Activated CD4-positive, alpha-beta T cell treated with anti-CD3 and anti-CD28 coated beads, Interleukin-2, amount 50 U/mL, for 48 hours (primary cell): ENCODE data around the gene BCAN.
A peak's percentile ranks its signal among the peaks of the same experiment; 100 is the strongest.

Experiments used
- DNase-seq, 2 experiments: peaks; one replicate each; pipeline ENCODE4 v3.0.0-alpha.2; 2020

BCAN gene

DNA sequence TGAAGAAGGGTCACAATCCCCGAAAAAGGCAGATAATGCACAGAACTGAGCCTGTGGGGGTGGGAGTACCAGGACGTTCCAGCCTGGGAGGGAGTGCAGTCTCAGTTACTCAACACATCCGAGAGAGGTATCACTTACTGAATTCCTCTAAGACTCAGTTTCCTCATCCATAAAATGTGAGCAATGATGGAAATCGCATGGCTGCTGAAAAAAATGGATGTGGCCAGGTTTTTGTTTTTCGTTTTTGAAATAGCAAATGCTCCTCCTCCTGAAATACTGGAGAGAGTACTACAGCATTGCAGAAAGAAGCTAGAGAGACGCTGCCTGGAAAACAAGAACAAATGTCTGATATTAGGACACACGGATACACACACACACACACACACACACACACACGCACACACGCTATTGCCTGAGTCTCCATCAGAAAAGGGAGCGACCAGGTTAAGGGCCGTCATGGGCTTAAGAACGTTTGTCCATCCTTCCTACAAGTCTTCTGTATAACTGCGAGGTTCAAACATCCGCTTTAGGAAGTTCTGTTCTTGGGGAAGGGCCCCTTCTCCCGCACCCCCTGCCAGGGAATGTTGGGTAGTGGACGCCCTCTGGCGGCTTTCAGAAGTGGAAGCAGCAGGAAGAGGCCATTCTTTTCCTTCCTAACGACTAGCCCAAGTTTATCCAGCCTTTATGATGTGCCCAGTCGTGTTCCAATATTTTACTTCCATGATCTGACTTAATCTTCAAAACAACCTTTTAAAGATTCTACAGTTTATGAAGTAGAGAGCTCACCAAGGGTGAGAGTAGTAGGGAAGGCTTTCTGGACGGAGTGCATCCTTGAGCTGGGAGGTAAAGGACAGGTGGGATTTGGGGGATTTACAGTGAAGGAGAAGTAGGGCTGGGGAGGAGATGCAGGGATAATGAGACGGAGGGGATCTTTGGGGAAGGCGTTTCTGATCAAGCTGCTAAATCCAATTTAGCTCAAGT is 36.0 kb downstream of the BCAN start:
- peak; percentile 30 to 39 for DNase-seq

DNA sequence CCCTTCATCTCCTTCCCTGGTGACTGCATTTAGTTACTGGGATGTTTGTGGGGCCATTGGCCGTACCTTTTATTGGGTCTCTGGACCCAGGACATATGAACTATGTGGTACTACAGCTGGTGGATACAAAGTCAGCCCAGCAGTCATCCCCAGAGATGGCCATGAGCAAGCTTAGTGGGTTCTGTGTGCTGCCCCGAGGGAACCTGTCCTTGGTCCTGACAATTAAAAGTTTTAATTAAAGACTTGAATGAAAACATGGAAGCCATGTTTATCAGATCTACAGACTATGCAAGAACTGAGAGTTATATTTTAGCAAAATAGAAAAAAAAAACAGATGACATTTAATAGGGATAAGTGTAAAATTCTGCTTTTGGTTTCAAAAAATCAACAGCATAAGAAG is 38.1 kb downstream of the BCAN start:
- DNase-seq: no peak

DNA sequence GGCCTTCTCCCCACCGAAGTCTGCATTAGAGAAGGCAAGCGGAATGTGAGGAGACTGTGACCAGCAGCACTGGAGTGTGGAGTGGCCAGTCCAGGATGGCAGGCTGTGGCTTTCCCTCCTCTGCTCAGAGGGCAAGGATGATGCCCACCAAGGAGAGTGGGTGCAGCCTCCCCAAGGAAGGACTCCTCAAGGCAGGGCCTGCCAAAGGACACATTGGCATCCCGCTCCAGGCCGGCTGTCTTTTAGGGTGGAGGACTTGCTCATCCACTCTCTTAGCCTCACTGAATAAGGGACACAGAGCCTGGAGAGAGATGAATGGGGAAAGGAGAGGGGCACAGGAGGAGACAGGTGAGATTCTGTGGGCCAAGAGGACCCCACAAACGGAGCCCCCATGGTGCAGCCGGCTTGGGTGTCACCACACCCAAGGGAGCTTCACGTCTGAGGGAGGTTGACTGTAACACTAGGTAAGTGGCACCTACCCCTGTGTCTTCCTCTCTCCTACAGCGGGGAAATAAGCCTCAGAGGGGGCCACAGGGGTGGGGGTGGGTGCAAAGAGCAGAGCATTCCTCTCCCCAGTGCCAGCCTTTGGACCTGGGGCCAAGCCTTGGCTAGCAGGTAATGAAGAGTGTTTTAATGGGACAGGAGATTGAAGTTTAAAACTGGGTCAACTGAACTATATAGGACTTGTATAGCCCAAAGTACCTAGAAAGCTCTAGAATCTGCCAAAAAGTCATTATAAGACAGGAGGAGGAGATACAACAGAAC is 39.5 kb downstream of the BCAN start:
- DNase-seq: no peak

DNA sequence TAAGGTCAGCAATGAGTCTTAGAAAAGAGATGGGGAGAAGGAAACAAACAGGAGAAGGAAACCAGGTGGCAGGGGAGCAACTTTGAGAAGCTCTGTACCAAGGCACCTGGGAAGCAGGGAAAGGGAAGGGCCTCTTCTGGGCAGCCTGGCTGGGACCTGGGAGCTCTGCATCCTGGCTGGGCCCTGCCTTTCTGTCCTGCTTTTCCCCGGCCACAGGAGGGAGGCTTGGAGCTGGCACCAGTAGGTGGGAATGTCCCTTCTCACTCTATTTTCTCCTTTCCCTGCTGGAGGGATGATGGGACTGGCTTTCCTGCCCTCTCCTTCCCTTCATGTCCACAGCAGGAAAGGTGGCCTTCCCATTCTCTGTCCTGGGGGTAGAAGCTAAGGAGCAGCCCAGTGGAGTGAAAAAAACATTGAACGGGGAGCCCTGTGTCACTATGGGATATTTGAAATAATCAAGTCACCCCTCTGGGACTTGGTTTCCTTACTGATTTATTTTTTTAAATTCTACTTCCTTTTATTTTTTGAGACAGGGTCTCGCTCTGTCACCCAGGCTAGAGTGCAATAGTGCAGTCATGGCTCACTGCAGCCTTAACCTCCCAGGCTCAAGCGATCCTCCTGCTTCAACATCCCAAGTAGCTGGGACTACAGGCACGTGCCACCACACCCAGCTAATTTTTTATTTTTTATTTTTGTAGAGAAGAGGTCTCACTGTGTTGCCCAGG is 40.4 kb downstream of the BCAN start:
- no peak for DNase-seq

DNA sequence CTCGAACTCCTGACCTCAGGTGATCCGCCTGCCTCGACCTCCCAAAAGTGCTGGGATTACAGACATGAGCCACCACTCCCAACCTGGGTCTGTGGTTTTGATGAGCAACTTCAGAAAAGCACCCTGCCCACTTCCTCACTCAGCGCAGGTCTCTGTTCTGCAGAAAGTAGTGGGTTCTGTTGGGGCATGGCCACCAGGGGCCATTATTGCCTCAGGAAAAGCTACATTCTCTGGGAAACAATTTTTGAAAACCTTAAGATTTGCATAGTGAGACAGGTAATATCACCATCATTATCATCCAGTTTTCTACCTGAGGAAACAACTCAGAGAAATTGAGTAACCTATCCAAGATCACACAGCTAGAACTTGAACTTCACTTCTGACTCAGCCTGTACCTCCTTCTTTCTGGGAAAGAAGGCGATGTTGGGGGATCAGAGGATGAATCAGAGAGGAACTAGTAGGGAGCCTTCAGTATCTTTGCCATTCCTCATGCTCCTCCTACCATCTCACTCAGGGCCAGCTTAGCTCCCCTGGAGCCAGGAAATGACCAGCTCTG is 42.4 kb downstream of the BCAN start:
- DNase-seq: peak; percentile 41 to 57

DNA sequence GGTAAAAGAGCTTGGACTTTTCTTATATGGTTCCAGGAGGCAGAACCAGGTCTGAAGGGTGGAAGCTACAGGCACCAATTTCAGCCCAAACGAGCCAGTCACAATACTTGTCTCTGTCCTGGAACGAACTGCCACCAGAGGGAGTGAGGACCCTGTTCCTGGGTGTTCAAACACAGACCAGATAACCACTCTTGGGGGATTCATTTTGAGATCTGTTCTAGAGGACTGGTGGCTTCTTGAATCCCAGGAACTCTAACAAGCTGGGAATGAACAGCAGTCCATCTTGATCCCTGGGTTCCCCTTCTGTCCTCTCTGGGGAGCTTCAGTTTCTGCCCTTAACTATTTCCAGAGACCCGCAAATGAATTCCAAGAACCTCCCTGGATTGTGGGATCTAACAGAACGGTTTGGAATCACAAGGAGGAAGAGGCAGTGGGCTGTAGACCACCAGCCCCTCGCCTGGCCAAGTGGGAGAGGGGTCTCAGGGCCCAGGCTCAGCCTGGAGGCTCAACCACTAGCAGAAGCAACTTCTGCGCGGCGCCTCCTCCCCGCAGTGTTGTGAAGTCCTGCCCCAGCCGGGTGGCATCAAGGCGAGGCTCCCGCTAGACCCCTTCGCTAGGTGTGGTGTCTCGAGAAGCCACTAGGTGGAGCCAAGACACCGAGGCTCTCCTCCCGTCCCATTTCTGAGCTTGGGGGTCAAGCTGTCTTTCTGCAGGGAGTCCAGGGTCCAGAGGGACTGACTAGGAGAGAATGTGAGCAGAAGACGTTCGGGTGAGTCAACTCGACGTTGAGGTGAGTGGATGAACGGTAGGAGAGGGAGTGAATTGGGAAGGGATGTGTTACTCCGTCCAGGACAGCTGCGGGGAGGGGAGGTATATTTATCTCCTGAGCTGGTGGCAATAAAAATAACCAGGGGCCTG is 47.4 kb downstream of the BCAN start:
- peak; percentile 75 to 85 for DNase-seq

DNA sequence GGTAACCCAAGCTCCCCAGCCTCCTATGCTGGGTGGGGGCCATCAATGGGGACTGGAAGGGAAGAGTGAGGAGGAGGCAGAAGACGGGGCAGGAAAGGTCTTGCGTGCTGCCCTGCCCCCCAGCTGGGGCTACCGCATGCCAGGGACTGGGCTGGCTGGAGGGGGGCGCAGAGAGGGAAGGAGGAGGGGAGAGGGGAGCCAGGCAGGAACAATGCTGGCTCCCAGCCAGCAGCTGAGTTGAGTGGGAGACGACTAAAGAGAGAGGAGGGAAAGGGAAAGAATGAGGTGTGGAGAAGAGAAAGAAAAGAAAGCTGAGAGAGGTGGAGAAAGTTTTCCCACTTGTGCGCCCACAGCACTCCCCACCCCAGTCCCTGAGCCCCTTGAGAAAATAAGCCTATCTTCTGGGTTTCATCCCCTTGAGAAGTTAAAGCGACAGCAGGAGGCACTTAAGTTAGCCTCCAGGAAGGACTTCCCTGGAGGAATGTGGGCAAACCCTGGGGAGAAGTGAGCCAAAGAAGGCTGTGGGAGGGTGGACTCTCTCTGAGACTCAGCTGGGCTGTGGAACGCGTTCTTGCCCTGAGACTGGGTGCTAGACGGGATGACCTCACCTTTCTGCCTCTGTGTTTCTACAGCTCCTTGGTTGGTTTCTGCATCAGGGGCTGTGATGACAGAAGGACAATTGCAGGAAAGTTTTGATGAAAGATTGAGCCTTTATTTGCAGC is 48.2 kb downstream of the BCAN start:
- DNase-seq: no peak

DNA sequence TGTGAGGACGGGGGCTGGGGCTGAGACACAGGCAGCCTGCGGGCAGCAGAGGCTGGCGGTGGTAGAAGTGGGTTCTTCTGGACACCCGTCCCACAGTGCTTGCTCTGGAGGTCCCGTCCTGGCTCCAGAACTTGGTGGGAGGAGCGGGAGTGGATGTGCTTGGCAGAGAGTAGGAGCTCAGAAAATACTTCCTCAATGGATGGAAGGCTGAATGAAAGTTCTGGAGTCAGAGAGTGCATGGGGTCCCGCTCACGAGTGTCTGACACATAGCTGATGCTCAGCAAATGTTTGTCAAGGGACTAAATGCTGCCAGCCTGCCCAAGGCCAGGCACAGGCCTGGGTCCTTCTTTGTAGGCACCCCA is 48.7 kb downstream of the BCAN start:
- no peak for DNase-seq

DNA sequence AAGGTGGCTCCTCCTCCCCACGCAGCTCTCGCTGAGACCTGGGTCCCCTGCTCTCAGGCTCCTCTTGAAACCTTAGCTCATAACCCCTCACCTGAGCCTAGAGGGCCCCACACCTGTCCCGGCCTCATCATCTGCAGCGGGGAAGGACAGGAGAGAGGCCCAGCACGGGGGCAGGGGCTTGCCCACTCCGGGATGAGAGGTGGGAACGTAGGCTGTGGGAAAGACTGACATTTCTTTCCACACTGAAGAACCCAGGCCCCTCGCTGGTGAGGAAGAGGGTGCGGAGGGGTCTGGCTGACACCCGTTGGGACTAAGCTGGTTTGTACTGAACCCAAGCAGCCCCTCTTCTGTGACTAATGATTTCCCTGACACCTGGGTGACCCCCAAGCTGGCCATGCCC is 49.3 kb downstream of the BCAN start:
- DNase-seq: no peak

DNA sequence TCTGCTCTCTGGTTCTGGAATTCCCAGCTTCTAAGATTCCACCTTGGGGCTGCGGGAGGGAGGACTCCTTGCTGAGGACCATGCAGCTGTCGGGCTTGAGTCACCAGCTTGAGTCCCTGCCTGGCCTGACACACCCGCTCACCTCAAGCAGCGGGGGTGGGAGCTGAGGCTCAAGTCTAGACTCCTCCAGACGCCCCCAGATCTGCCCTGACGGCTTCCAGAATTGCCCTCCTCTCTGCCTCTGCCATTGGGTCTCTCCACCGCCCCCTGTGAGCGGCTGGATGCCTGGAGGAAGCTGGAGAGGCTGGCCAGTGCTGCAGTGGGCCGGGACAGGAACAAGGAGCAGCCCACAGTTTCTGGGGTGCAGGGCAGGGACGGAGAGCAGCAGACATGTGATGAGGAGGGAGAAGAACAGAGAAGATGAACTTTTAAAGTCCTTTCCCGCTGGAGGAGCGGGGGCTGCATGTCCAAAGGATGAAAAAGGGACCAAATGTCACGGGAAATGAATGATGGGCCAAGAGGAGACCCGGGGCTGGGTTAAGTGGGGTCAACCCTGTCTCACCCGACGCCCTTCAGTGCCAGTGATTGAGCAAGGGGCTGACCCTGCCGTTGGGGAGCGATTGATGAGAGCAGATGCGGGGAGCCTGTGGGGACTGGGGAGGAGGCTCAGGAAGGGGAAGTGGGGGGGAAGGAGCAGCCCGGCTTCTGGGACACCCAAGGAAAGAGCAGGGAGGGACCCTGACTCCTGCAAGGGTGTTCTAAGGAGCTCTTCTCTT is 49.9 kb downstream of the BCAN start:
- DNase-seq: no peak

DNA sequence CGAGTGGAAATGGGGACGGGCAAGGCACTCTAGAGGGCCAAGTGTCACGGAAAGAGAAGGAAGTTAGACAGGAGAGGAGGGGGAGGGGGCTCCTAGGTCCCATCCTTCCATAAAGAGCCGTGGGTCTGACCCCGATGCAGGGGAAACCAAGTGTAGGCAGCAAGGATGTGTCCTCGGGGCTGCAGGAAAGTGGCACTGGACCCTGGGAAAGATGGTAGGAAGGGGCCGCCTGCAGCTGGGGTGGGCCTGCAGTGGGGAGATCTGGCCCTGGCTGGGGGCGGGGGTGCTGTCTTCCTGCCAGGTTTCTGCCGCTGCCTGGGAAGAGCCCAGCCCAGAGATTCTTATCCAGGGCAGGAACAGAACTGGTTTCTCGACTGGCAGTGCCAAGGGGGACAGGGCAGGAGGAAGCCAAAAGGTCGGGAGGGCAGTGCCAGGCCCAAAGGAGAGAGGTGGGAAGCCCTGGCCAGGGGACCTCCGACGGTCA is 50.6 kb downstream of the BCAN start:
- DNase-seq: no peak

DNA sequence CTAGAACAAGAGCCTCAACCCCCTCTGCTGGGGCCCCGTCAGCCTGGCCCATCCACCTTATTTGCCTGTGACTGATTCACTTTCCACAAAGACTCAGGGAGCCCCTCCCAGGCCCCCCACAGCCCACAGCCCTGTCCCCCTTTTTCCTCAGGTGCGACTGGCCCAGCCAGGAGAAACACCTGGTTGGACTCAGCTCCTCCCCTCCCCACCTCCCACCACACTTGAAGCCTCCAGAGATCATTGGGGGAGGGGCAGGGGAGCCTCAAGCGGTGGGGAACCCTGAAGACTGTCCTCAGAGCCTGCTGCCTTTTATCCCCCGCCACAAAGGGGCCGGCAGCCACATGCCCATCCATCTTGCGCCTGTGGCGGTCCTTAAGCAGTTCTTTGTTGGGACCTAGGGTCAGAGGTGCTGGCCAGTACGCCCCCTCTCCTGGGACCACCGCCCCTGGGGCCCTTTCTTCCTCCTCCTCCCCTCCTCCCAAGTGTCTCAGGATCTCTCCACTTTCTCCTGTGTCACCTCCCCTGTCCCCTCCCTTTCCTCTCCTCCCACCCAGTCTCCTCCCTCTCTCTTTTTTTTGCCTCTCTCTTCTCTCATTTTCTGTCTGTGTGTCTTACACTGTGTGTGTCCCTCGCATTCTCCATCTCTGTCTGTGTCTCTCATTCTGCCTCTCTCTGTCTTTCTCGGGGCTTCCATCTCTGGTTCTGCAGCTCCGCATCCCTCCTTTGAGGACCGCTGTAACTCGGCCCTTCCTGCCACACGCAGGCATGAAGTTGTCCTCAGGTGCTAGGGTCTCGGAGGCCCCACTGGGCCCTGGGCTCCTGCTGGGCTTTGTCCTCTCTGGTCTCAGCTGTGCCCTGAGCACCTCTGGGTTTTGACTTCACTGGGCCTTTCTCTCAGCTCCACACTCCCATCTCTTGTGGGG is 51.3 kb downstream of the BCAN start:
- DNase-seq: no peak

DNA sequence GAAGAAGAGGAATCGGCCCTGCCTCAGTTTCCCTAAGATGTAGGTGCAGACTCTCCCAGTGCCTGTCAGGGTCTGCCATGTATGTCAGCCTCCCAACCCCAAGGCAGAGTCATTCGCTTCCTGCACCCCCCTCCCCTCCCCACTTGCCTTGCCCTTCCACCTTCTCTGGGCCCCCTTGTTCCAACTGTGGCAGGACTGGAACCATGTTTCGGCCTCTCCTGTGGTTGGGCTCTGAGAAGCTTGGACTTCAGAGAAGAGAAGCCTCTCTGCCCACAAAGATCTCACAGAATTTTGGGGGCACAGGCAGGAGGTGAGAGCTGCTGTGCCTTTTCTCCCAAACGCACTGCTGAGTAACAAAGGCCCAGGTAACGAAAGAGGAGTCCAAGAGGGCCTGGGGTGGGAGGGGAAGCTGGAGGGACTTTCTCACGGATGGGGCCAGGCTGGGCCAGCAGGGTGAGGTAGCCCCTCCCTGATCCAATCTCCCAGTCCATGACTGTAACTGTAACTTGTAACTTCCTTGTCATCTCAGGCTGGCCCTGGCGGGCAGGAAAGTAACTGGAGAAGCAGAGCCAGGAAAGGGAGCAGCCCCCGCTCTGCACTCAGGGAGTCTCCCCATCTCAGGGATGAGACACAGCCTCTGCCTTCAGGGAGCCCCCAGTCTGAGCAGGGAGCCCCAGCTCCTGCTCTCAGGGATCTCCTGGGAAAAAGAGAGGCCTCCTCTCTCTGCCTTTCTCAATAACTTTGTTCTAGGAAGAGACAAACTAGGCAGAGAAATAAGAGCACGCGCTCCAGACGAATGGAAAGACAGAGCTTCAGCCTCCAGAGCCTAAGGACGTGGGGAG is 52.2 kb downstream of the BCAN start:
- no peak for DNase-seq

DNA sequence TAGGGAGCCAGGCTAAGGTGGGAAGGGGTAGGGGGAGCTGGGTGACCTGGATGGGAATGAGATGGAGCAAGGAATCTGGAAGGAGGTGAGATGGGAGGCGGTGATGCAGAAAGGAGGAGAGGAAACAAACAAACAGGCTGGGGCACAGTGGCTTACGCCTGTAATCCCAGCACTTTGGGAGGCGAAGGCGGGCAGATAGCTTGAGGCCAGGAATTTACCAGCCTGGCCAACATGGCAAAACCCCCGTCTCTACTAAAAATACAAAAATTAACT is 52.7 kb downstream of the BCAN start:
- no peak for DNase-seq

DNA sequence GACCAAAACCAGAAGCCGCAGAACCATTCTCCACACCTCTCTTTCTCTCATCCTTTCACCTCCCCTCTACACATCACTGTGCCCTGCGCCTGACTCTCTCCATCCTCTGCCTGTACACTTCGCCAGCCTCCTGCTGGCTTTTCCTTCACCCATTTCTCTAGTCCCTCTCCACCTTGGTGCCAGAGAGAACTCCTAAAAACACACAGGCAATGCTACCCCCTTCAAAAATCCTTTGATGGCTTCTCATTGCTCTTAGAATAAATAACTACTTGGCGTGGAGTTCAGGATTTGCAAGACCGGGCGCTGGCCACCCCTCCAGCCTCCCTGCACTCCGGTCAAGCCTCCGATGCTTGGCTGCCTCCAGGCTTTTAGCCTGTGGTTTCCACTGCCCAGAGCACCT is 54.8 kb downstream of the BCAN start:
- no peak for DNase-seq

DNA sequence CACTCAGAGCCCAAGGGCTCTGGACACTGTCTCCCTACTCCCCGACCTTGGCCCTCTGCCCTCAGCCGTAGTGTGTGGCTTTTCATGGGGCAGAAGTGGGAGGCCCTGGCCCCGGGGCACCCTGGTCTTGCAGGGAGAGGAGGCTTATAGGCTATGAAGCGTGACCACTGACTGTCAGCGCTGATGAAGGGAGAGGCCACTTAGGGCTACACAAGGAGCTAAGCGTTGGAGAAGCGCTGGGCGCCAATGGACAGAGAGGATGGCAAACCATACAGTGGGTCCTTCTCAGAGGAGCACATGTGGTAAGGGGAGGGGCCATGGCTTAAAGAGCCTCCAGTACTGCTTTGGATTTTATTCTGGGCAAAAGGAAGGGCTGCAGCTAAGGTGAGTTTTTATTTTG is 55.6 kb downstream of the BCAN start:
- DNase-seq: no peak

DNA sequence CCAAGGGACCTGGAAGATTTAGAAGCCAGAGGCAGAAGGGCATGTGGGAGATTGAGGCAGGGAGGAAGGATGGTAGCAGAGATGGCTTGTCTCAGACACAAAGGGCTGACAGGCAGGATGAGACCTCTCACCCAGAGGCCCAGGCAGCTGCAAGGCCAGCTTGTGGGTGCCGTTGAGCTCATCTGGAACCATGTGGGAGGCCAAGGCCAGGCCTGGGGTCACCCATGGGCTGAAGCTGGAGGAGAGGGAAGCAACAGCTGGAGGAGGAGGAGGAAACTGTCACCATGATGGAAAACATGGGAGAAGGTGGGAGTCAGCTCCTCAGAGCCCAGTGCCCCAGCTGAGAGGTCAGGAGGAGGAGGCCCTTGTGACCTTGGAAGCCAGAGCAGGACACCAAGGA is 57.1 kb downstream of the BCAN start:
- DNase-seq: no peak

DNA sequence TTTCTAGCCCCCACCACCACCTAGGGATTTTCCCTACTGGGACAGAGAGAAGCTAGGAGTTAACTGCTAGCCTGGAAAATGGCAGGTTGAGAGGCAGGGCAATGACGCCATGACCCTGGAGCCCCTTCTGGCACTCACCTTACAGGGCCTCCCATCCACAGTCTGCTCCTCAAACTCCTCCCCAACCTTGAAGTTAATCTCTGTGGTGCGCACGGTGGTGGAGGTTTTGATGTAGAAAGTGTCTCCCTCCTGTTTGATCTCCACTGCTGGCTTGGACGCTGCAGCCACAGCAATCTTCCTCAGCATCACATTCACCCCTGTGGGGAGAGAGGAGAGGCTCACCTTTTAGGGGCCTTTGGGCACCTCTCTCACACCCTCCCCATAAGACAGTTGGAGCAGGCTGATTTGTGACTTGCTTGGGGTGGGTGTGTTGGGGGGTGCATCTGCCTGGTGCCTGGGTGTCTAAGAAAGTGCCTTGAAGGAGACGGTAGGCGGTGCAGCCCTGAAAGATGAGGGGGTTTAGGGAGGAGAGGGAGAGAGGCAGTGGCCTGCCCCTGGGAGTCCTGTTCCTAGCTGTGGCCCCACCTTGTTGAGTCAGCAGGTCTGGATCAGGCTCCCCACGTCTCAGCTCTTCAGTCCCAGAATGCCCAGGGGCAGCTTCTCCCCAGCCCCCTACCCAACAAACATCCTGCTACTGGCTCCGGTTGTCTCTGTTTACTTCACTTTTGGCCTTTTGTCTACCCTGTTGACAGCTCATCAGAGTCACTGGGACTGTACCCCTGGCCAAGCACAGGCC is 59.0 kb downstream of the BCAN start:
- no peak for DNase-seq
